H9 (cell line): ENCODE results near the gene EML1. TPM values are rescaled to one million over a fixed set of nuclear protein-coding genes. Genes with fewer than 3 reads are reported as not detected.

ENCODE experiments used
- DNase-seq: peaks from one replicate; pipeline ENCODE4 v3.0.0-alpha.2; 2017
- H2AFZ ChIP-seq: one replicate; pipeline ENCODE4 v1.6.1; 2013; ENCODE audit warnings: mild to moderate bottlenecking, low read length, control low read depth, moderate library complexity
- H2AK5ac ChIP-seq: 2 replicates; pipeline ENCODE4 v1.6.1; 2013; ENCODE audit warnings: low read length, control low read depth, mixed read lengths; ENCODE audit not compliant: insufficient read length
- H2BK120ac ChIP-seq: one replicate; pipeline ENCODE4 v1.6.1; 2013; ENCODE audit warnings: low read depth, mild to moderate bottlenecking, low read length, control low read depth, inconsistent platforms; ENCODE audit not compliant: poor library complexity, severe bottlenecking
- H2BK12ac ChIP-seq: 2 replicates; pipeline ENCODE4 v1.6.1; 2013; ENCODE audit warnings: low read length, control low read depth, mixed read lengths, low read depth; ENCODE audit not compliant: insufficient read length
- H2BK15ac ChIP-seq: 2 replicates; pipeline ENCODE4 v1.6.1; 2013; ENCODE audit warnings: low read depth, low read length, control low read depth
- H2BK20ac ChIP-seq: one replicate; pipeline ENCODE4 v1.6.1; 2013; ENCODE audit warnings: low read depth, mild to moderate bottlenecking, low read length, control low read depth, inconsistent platforms; ENCODE audit not compliant: poor library complexity, severe bottlenecking
- H2BK5ac ChIP-seq: 2 replicates; pipeline ENCODE4 v1.6.1; 2013; ENCODE audit warnings: low read length, control low read depth, mixed read lengths; ENCODE audit not compliant: insufficient read length
- H3K14ac ChIP-seq: 2 replicates; pipeline ENCODE4 v1.6.1; 2013; ENCODE audit warnings: low read length, control low read depth; ENCODE audit not compliant: insufficient read depth
- H3K18ac ChIP-seq: 2 replicates; pipeline ENCODE4 v1.6.1; 2013; ENCODE audit warnings: low read depth, mild to moderate bottlenecking, mixed read lengths, low read length, control low read depth; ENCODE audit not compliant: insufficient read length
- H3K23ac ChIP-seq: 2 replicates; pipeline ENCODE4 v1.6.1; 2013; ENCODE audit warnings: low read length, control low read depth, mixed read lengths, low read depth; ENCODE audit not compliant: insufficient read length
- H3K23me2 ChIP-seq: 2 replicates; pipeline ENCODE4 v1.6.1; 2013; ENCODE audit warnings: low read depth, mild to moderate bottlenecking, mixed read lengths, low read length, control low read depth; ENCODE audit not compliant: insufficient read length, poor library complexity, severe bottlenecking
- H3K27ac ChIP-seq: 2 replicates; pipeline ENCODE4 v1.5.1; 2013; ENCODE audit warnings: low read length, control low read depth, mixed read lengths, low read depth; ENCODE audit not compliant: insufficient read length
- H3K27me3 ChIP-seq: 2 replicates; pipeline ENCODE4 v1.6.1; 2013; ENCODE audit warnings: low read length, control low read depth, inconsistent platforms; ENCODE audit not compliant: insufficient read depth
- H3K4ac ChIP-seq: 2 replicates; pipeline ENCODE4 v1.6.1; 2013; ENCODE audit warnings: low read depth, mild to moderate bottlenecking, control low read depth, inconsistent platforms, low read length, moderate library complexity
- H3K4me1 ChIP-seq: 2 replicates; pipeline ENCODE4 v1.6.1; 2013; ENCODE audit warnings: low read length, control low read depth, inconsistent platforms; ENCODE audit not compliant: insufficient read depth
- H3K4me2 ChIP-seq: 2 replicates; pipeline ENCODE4 v1.6.1; 2013; ENCODE audit warnings: low read length, control low read depth, mixed read lengths; ENCODE audit not compliant: insufficient read length, insufficient read depth
- H3K56ac ChIP-seq: 2 replicates; pipeline ENCODE4 v1.6.1; 2013; ENCODE audit warnings: low read depth, mild to moderate bottlenecking, mixed read lengths, low read length, control low read depth; ENCODE audit not compliant: insufficient read length
- H3K79me1 ChIP-seq: 2 replicates; pipeline ENCODE4 v1.6.1; 2013; ENCODE audit warnings: low read depth, mild to moderate bottlenecking, moderate library complexity, low read length, control low read depth, inconsistent platforms; ENCODE audit not compliant: insufficient read depth, poor library complexity, severe bottlenecking
- H3K79me2 ChIP-seq: 2 replicates; pipeline ENCODE4 v1.6.1; 2013; ENCODE audit warnings: low read length, control low read depth, inconsistent platforms; ENCODE audit not compliant: insufficient read depth
- H3K9ac ChIP-seq: 2 replicates; pipeline ENCODE4 v1.6.1; 2013; ENCODE audit warnings: low read length, control low read depth, mixed read lengths; ENCODE audit not compliant: insufficient read length; ENCODE audit errors: extremely low read depth
- H3K9me3 ChIP-seq: one replicate; pipeline ENCODE4 v1.6.1; 2013; ENCODE audit warnings: low read depth, low read length, inconsistent platforms; ENCODE audit not compliant: control insufficient read depth
- H3T11ph ChIP-seq: one replicate; pipeline ENCODE4 v1.6.1; 2013; ENCODE audit warnings: mild to moderate bottlenecking, low read length, control low read depth, inconsistent platforms
- H4K20me1 ChIP-seq: one replicate; pipeline ENCODE4 v1.6.1; 2013; ENCODE audit not compliant: control insufficient read depth, insufficient read length, insufficient read depth
- H4K5ac ChIP-seq: 2 replicates; pipeline ENCODE4 v1.6.1; 2013; ENCODE audit warnings: low read depth, mild to moderate bottlenecking, mixed read lengths, low read length, control low read depth; ENCODE audit not compliant: insufficient read length
- H4K8ac ChIP-seq: replicated peaks from 2 replicates; pipeline ENCODE4 v1.6.1; 2013; ENCODE audit warnings: low read length, control low read depth, mixed read lengths, low read depth; ENCODE audit not compliant: insufficient read length
- H4K91ac ChIP-seq: 2 replicates; pipeline ENCODE4 v1.6.1; 2013; ENCODE audit warnings: low read depth, mild to moderate bottlenecking, moderate library complexity, mixed read lengths, low read length, control low read depth; ENCODE audit not compliant: insufficient read length
- H3K27ac Mint-ChIP-seq, 3 experiments: 2 replicates in 2 of 3; 3 replicates in 1 of 3; pipeline ENCODE4 v1.8.0; 2020 to 2021; ENCODE audit warnings: mixed read lengths in 3 of 3, mild to moderate bottlenecking in 1 of 3, moderate library complexity in 1 of 3
- H3K27me3 Mint-ChIP-seq: 2 replicates; pipeline ENCODE4 v1.8.0; 2021; ENCODE audit warnings: low read depth, mild to moderate bottlenecking, moderate library complexity, mixed read lengths
- H3K36me3 Mint-ChIP-seq, 3 experiments: 2 replicates in 2 of 3; 3 replicates in 1 of 3; pipeline ENCODE4 v1.8.0; 2020 to 2021; ENCODE audit warnings: low read depth in 3 of 3, mixed read lengths in 3 of 3; ENCODE audit not compliant: insufficient read depth in 1 of 3
- H3K4me1 Mint-ChIP-seq, 2 experiments: 2 replicates each; pipeline ENCODE4 v1.8.0; 2020; ENCODE audit warnings: mixed read lengths in 2 of 2
- H3K4me3 Mint-ChIP-seq, 2 experiments: 2 replicates in 1 of 2; 3 replicates in 1 of 2; pipeline ENCODE4 v1.8.0; 2020 to 2021; ENCODE audit warnings: mild to moderate bottlenecking in 2 of 2, mixed read lengths in 2 of 2, moderate library complexity in 1 of 2
- H3K9me3 Mint-ChIP-seq, 2 experiments: 2 replicates in 1 of 2; 3 replicates in 1 of 2; pipeline ENCODE4 v1.8.0; 2020; ENCODE audit warnings: mild to moderate bottlenecking in 2 of 2, mixed read lengths in 2 of 2, moderate library complexity in 1 of 2
- CTCF ChIP-seq: fragments of 200-600 bp; sonication (generic); conservative IDR thresholded peaks from 3 replicates; pipeline ENCODE4 v1.8.0; 2021; ENCODE audit warnings: antibody characterized with exemption, mild to moderate bottlenecking
- WGBS: extraction: QIAGEN DNeasy Blood & Tissue Kit; methylation state at CpG from one replicate; pipeline ENCODE4 v1.1.7; 2013; ENCODE audit warnings: missing lambda C conversion rate, low lambda C conversion rate, mixed read lengths; ENCODE audit not compliant: insufficient read length; ENCODE audit errors: extremely low coverage; 5-methylcytosine and 5-hydroxymethylcytosine counted together
- total RNA-seq: library from RNA; stranded (reverse); gene quantifications from 2 replicates; pipeline ENCODE4 v1.2.1, GENCODE V29; 2021

The EML1 gene
- total RNA-seq, 1 experiment from 2014 or later = 16.7 TPM

GRCh38 chr14:99838639-99839134 is 45.5 kb downstream of the EML1 start:
- no peaks in the 10 kb centered on the region for H3K79me2 ChIP-seq
- H3K79me1 ChIP-seq = no peaks in the 10 kb centered on the region
- H4K8ac ChIP-seq = no peak overlapping the region
- H3K36me3 Mint-ChIP-seq = no peaks in the 10 kb centered on the region; a peak in 1 of 7 replicates
- DNase-seq = peak; percentile 59
- H4K5ac ChIP-seq = no peak overlapping the region
- no peak overlapping the region for H3K4ac ChIP-seq
- no peak overlapping the region for H2BK15ac ChIP-seq
- no CpG with 5 or more reads among the region's 14 CpGs for WGBS
- H4K20me1 ChIP-seq = no peaks in the 10 kb centered on the region
- H2BK12ac ChIP-seq = peak overlapping the region; percentile 19
- H3K56ac ChIP-seq = no peak overlapping the region
- peak overlapping the region; percentile 53 for H3K4me2 ChIP-seq
- no peak overlapping the region for H2AFZ ChIP-seq
- no peak overlapping the region for H2BK5ac ChIP-seq
- no peak overlapping the region for H2BK20ac ChIP-seq
- H3K23ac ChIP-seq = no peak overlapping the region
- peaks cover 41 to 46% of the 10 kb centered on the region in 2 experiments for H3K4me1 Mint-ChIP-seq
- H3K9me3 Mint-ChIP-seq = no peaks in the 10 kb centered on the region
- H3K4me1 ChIP-seq = peaks cover 10% of the 10 kb centered on the region
- no peak overlapping the region for H2BK120ac ChIP-seq
- no peak overlapping the region for H3K14ac ChIP-seq
- peak overlapping the region in 1 of 2 experiments; percentile 32; a peak in 1 of 5 replicates for H3K4me3 Mint-ChIP-seq
- no peak overlapping the region for H3K9ac ChIP-seq
- H3T11ph ChIP-seq = no peak overlapping the region
- H2AK5ac ChIP-seq = no peak overlapping the region
- H3K18ac ChIP-seq = no peak overlapping the region
- H3K9me3 ChIP-seq = no peaks in the 10 kb centered on the region
- H3K27ac Mint-ChIP-seq = peak overlapping the region in 2 of 3 experiments; percentile 13 to 48; a peak in 4 of 7 replicates
- H3K27me3 Mint-ChIP-seq = peaks cover 7% of the 10 kb centered on the region
- H3K27me3 ChIP-seq = 0 out of 2 replicates have a peak, but pooled peaks cover 2% of the 10 kb centered on the region
- no peak for TF ChIP-seq CTCF
- no peak overlapping the region for H4K91ac ChIP-seq
- peak overlapping the region; percentile 47 for H3K27ac ChIP-seq
- no peaks in the 10 kb centered on the region for H3K23me2 ChIP-seq
